HepG2 (cell line): ENCODE results near the gene CACHD1. TPM values are rescaled to one million over a fixed set of nuclear protein-coding genes. Genes with fewer than 3 reads are reported as not detected.

ENCODE experiments used
- ATAC-seq: fragments of 200-7000 bp; cut with Tn5 transposase; 3 replicates; pipeline ENCODE4 v1.9.1; 2020; ENCODE audit warnings: mild to moderate bottlenecking, moderate library complexity
- BruUV-seq: library from RNA; stranded (reverse); fragments of 400-500 nt; replicated peaks from 2 replicates; lab custom pipeline; 2021; lab: Mats Ljungman, UMichigan
- CTCF ChIA-PET: fragments of 300-600 bp; formaldehyde crosslinking; extraction: SDS; loops from one replicate; lab custom pipeline; 2021; ENCODE audit warnings: low total read pairs, inconsistent platforms, low intra/inter-chr PET ratio; lab: Yijun Ruan, JAX
- POLR2A ChIA-PET: fragments of 350-600 bp; sonication (Branson Sonifier 250); formaldehyde crosslinking; loops from one replicate; lab custom pipeline; 2020; ENCODE audit warnings: antibody characterized with exemption, inconsistent platforms; lab: Yijun Ruan, JAX
- DNase-seq: peaks from one replicate; pipeline ENCODE4 v3.0.0-alpha.2; 2015; ENCODE audit warnings: low spot score
- FAIRE-seq: peaks from 3 replicates; lab custom pipeline; 2011; peaks lifted over from hg19 to GRCh38; lab: Jason Lieb, UNC
- H2AFZ ChIP-seq: one replicate; pipeline ENCODE4 v1.6.1; 2011; ENCODE audit warnings: low read length, inconsistent platforms
- H3K27ac ChIP-seq: fragments of 300-600 bp; 3 replicates; pipeline ENCODE4 v1.8.0; 2011; ENCODE audit warnings: mixed run types, mild to moderate bottlenecking, mixed read lengths, low read length, inconsistent platforms; ENCODE audit not compliant: insufficient read depth; ENCODE audit errors: extremely low read length
- H3K27me3 ChIP-seq, 2 experiments: fragments of 200-600 bp in 1 of 2; 2 replicates in 1 of 2; 3 replicates in 1 of 2; pipeline versions ENCODE4 v1.6.0 to v1.8.0; 2011; ENCODE audit warnings: low read length in 2 of 2, mild to moderate bottlenecking in 2 of 2, moderate library complexity in 2 of 2, inconsistent platforms in 1 of 2; ENCODE audit not compliant: insufficient read depth in 2 of 2, control insufficient read depth in 1 of 2
- H3K36me3 ChIP-seq, 2 experiments: fragments of 200-600 bp in 1 of 2; replicated peaks in 1 of 2; 2 replicates in 1 of 2; 3 replicates in 1 of 2; pipeline versions ENCODE4 v1.5.1 to v1.8.0; 2011; ENCODE audit warnings: low read length in 2 of 2, inconsistent platforms in 1 of 2; ENCODE audit not compliant: insufficient read depth in 2 of 2, control insufficient read depth in 1 of 2
- H3K4me1 ChIP-seq: 2 replicates; pipeline ENCODE4 v1.5.1; 2012; ENCODE audit warnings: low read length, inconsistent platforms; ENCODE audit not compliant: insufficient read depth
- H3K4me2 ChIP-seq: 2 replicates; pipeline ENCODE4 v1.6.0; 2011; ENCODE audit warnings: low read depth, low read length, inconsistent platforms
- H3K4me3 ChIP-seq, 3 experiments: fragments of 200-600 bp in 1 of 3; sonication (generic), shearing (Covaris generic) in 1 of 3; replicated peaks in 1 of 3; 2 replicates each; pipeline ENCODE4 v1.5.1; 2011 to 2016; ENCODE audit warnings: low read length in 3 of 3, inconsistent platforms in 2 of 3, low read depth in 2 of 3, mild to moderate bottlenecking in 2 of 3, control low read depth in 1 of 3, mixed read lengths in 1 of 3; ENCODE audit not compliant: insufficient read depth in 1 of 3
- H3K79me2 ChIP-seq: one replicate; pipeline ENCODE4 v1.6.1; 2011; ENCODE audit warnings: low read length, inconsistent platforms; ENCODE audit not compliant: insufficient read depth
- H3K9ac ChIP-seq: 2 replicates; pipeline ENCODE4 v1.6.0; 2011; ENCODE audit warnings: mild to moderate bottlenecking, low read depth, low read length, inconsistent platforms; ENCODE audit not compliant: insufficient read depth
- H3K9me3 ChIP-seq: 2 replicates; pipeline ENCODE4 v1.5.1; 2012; ENCODE audit warnings: mild to moderate bottlenecking, low read length
- H4K20me1 ChIP-seq: 2 replicates; pipeline ENCODE4 v1.6.0; 2011; ENCODE audit warnings: inconsistent platforms, mild to moderate bottlenecking, low read length, moderate library complexity; ENCODE audit not compliant: insufficient read depth
- ATF5 ChIP-seq: sonication (generic); formaldehyde crosslinking; IDR thresholded peaks from 2 replicates; pipeline ENCODE4 v1.4.0; 2020; ENCODE audit warnings: mild to moderate bottlenecking, low read depth, missing genetic modification reagents
- EP300 ChIP-seq, 3 experiments: sonication (generic) in 1 of 3; formaldehyde crosslinking in 1 of 3; IDR thresholded peaks; 2 replicates each; pipeline versions ENCODE4 v1.5.1 to v1.6.1; 2011 to 2020; ENCODE audit warnings: low read depth in 2 of 3, low read length in 2 of 3, borderline replicate concordance in 1 of 3, improper control_type of control experiment in 1 of 3, mild to moderate bottlenecking in 1 of 3, missing genetic modification reagents in 1 of 3, moderate library complexity in 1 of 3
- GATAD1 ChIP-seq: IDR thresholded peaks from 2 replicates; pipeline ENCODE4 v1.6.1; 2016; ENCODE audit warnings: missing genetic modification reagents, missing compliant biosample characterization
- KAT8 ChIP-seq: IDR thresholded peaks from 2 replicates; pipeline ENCODE4 v1.6.1; 2016; ENCODE audit warnings: missing genetic modification reagents, missing compliant biosample characterization
- PITX1 ChIP-seq: sonication (generic); formaldehyde crosslinking; IDR thresholded peaks from 2 replicates; pipeline ENCODE4 v1.5.1; 2020; ENCODE audit warnings: mild to moderate bottlenecking, missing genetic modification reagents
- PLRG1 ChIP-seq: fragments of 450-650 bp; conservative IDR thresholded peaks from 2 replicates; pipeline ENCODE4 v1.6.1; 2016
- SATB2 ChIP-seq: sonication (generic); formaldehyde crosslinking; IDR thresholded peaks from 2 replicates; pipeline ENCODE4 v1.5.0; 2020; ENCODE audit warnings: missing genetic modification reagents
- SMYD3 ChIP-seq: sonication (generic); formaldehyde crosslinking; IDR thresholded peaks from 2 replicates; pipeline ENCODE4 v1.8.1; 2023; ENCODE audit warnings: mild to moderate bottlenecking, missing genetic modification reagents
- SOX13 ChIP-seq, 3 experiments: fragments of 450-650 bp in 1 of 3; sonication (generic) in 1 of 3; formaldehyde crosslinking in 1 of 3; IDR thresholded peaks in 2 of 3; conservative IDR thresholded peaks in 1 of 3; 2 replicates each; pipeline versions ENCODE4 v1.5.0 to v1.6.1; 2016 to 2020; ENCODE audit warnings: antibody characterized with exemption in 1 of 3, mild to moderate bottlenecking in 1 of 3, missing compliant biosample characterization in 1 of 3, missing genetic modification reagents in 1 of 3, moderate library complexity in 1 of 3
- ZFP36L1 ChIP-seq: sonication (generic); formaldehyde crosslinking; IDR thresholded peaks from 2 replicates; pipeline ENCODE4 v1.8.0; 2022; ENCODE audit warnings: mild to moderate bottlenecking, missing genetic modification reagents, moderate library complexity
- ZNF235 ChIP-seq: sonication (generic); formaldehyde crosslinking; IDR thresholded peaks from 2 replicates; pipeline ENCODE4 v1.8.1; 2023; ENCODE audit warnings: mild to moderate bottlenecking, missing genetic modification reagents, borderline replicate concordance
- ZNF501 ChIP-seq: sonication (generic); formaldehyde crosslinking; IDR thresholded peaks from 2 replicates; pipeline ENCODE4 v1.5.1; 2020; ENCODE audit warnings: mild to moderate bottlenecking, moderate library complexity, missing genetic modification reagents
- ZNF724P ChIP-seq: sonication (generic); formaldehyde crosslinking; IDR thresholded peaks from 2 replicates; pipeline ENCODE4 v1.8.0; 2022; ENCODE audit warnings: missing genetic modification reagents, borderline replicate concordance
- ZNF782 ChIP-seq: sonication (generic); formaldehyde crosslinking; IDR thresholded peaks from 2 replicates; pipeline ENCODE4 v1.4.0; 2020; ENCODE audit warnings: missing genetic modification reagents, mild to moderate bottlenecking, borderline replicate concordance
- ZNF839 ChIP-seq: sonication (generic); formaldehyde crosslinking; IDR thresholded peaks from 2 replicates; pipeline ENCODE4 v1.4.0; 2020; ENCODE audit warnings: missing genetic modification reagents, mild to moderate bottlenecking, borderline replicate concordance
- ZNF841 ChIP-seq: sonication (generic); formaldehyde crosslinking; IDR thresholded peaks from 2 replicates; pipeline ENCODE4 v1.8.1; 2023; ENCODE audit warnings: missing genetic modification reagents, borderline replicate concordance
- WGBS: methylation state at CpG from one replicate; pipeline ENCODE4 v1.1.6; 2017; ENCODE audit warnings: low lambda C conversion rate; 5-methylcytosine and 5-hydroxymethylcytosine counted together
- in situ Hi-C: cut with HindIII; loops from 2 replicates; pipeline ENCODE4 v1.10.0; 2017; ENCODE audit warnings: low pct_unique_long_range_greater_than_20kb; ENCODE audit not compliant: extremely low pct_ligation_motif_present
- intact Hi-C: fragments of 100-400 bp; cut with micrococcal nuclease; formaldehyde crosslinking; loops from one replicate; pipeline ENCODE4 v1.10.0; 2022; ENCODE audit not compliant: unreplicated experiment
- polyA plus RNA-seq, 8 experiments: library from polyadenylated mRNA; depleted of rRNA in 3 of 8; stranded (reverse) in 7 of 8; unstranded in 1 of 8; fragments of >200 nt; fragmentation: Illumina TruSeq in 4 of 8; extraction: Trizol in 4 of 8; gene quantifications; 2 replicates each; pipeline versions ENCODE4 v1.2.1 to v1.2.3, GENCODE V29; 2011 to 2016; ENCODE audit warnings: low read depth in 4 of 8, missing spikeins in 1 of 8, mixed read lengths in 1 of 8; ENCODE audit not compliant: insufficient read depth in 1 of 8
- total RNA-seq, 5 experiments: library from RNA; depleted of rRNA; stranded (reverse); fragments of >200 nt; fragmentation: Illumina TruSeq; extraction: Trizol; gene quantifications; 2 replicates each; pipeline ENCODE4 v1.2.3, GENCODE V29; 2016; ENCODE audit warnings: low read depth in 1 of 5

Gene CACHD1
- total and polyA plus RNA-seq, 2 of the 13 experiments (the other 11 are each of a cell fraction or from before 2014, with no cell fraction given), result 0.11 TPM; not detected in 1

GRCh38 chr1:64727861-64728260 lies 257.9 kb downstream of the CACHD1 start:
- FAIRE-seq, result no peak
- H2AFZ ChIP-seq, result no peak overlapping the region
- ATAC-seq, result no peak
- no peaks in the 10 kb centered on the region for H3K9me3 ChIP-seq
- POLR2A ChIA-PET, result no interaction called here
- no peak overlapping the region for H3K4me2 ChIP-seq
- no peaks in the 10 kb centered on the region for H4K20me1 ChIP-seq
- CTCF ChIA-PET, result no interaction called here
- H3K4me1 ChIP-seq, result no peaks in the 10 kb centered on the region
- 90% methylated on average over 1 of the region's 1 CpG for WGBS
- in situ Hi-C loops (no loop called here), intact Hi-C loops (no loop called here)
- DNase-seq, result no peak
- H3K79me2 ChIP-seq, result no peaks in the 10 kb centered on the region
- TF ChIP-seq SMYD3 (CRISPR knock-in tag) (no peak), KAT8 (CRISPR knock-in tag) (no peak), PLRG1 (no peak), ZNF782 (CRISPR knock-in tag) (no peak), SATB2 (CRISPR knock-in tag) (no peak), ZNF841 (CRISPR knock-in tag) (no peak), ATF5 (CRISPR knock-in tag) (no peak), ZNF724P (CRISPR knock-in tag) (no peak), GATAD1 (CRISPR knock-in tag) (no peak), ZNF839 (CRISPR knock-in tag) (no peak), PITX1 (CRISPR knock-in tag) (no peak), ZNF235 (CRISPR knock-in tag) (no peak), SOX13 (IDR thresholded peaks at IDR 0.05) (no peak), SOX13 (CRISPR knock-in tag; conservative IDR thresholded peaks at IDR 0.05 in 1 of 2, IDR thresholded peaks at IDR 0.05 in 1 of 2) (no peak), EP300 (IDR thresholded peaks at IDR 0.05; ENCODE audit: low read depth in 2 of 2, low read length in 2 of 2) (no peak), EP300 (CRISPR knock-in tag; IDR thresholded peaks at IDR 0.05; ENCODE audit: borderline replicate concordance) (no peak), ZFP36L1 (CRISPR knock-in tag) (no peak), ZNF501 (CRISPR knock-in tag) (no peak)
- no peaks in the 10 kb centered on the region for H3K36me3 ChIP-seq
- H3K27ac ChIP-seq, result no peak overlapping the region
- no peaks in the 10 kb centered on the region; a peak in 1 of 5 replicates for H3K27me3 ChIP-seq
- no peak overlapping the region for H3K4me3 ChIP-seq
- no peak overlapping the region for H3K9ac ChIP-seq
- BruUV-seq, result no TSS peak
